ENCODE measurements around the gene BCL2. TPM values are rescaled to one million over a fixed set of nuclear protein-coding genes. Genes with fewer than 3 reads are reported as not detected.

The BCL2 gene
- total and polyA plus RNA-seq, 3 donors from 2014 or later: 6.3 to 20.8 (median 16.0) TPM

DNA sequence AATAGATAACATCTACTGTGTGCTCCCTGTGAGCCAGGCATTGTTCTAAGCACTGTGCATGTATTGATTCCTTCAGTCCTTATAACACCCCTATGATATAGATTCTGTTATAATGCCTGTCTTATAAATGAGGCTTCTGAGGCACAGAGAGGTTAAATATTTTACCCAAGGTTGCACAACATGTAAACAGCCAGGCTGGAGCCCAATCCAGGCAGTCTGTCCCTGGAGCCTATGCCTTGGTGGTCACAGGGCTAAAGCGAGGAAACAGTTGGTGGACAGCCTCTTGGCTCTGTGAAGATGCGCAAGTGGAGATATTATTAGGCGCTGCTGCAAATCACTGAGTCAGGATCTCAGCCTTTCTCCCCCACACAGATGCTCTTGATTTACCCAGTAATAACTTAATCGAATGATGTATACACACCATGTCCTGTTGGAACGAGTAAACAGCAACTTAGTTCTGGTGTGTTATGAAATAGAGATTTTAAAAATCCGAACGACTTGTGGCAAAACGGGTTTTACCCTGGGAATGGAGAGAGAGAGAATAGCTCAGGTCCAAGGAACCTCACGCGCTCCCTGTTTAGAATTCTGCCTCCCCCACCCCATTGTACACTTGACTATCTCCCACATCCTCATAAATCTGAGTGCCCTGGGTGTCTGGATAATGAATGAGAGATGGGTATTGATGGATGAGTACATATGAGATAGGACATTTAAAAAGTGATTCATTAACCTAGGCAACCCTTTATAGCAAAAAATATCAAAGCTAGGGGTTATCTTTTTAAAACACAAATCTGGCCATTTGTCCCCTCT, 231.9 kb downstream of the BCL2 start:
- H3K27me3 ChIP-seq: no peaks in the 10 kb centered on the region
- intact Hi-C loops (cut with DNase I; ENCODE audit: low total_unique reads): no loop called here
- WGBS, 2 donors: 70 to 73% methylated on average over 10 of the region's 10 CpGs
- TF ChIP-seq CTCF (IDR thresholded peaks at IDR 0.05): no peak
- no peak for TF ChIP-seq POLR2A (IDR thresholded peaks at IDR 0.05)
- H3K27ac ChIP-seq: no peak overlapping the region
- DNase-seq: no peak
- H3K4me3 ChIP-seq: no peak overlapping the region
- H3K4me1 ChIP-seq: no peaks in the 10 kb centered on the region
- no peaks in the 10 kb centered on the region for H3K9me3 ChIP-seq
- no peaks in the 10 kb centered on the region for H3K36me3 ChIP-seq (ENCODE audit: low read depth, missing control alignments)

DNA sequence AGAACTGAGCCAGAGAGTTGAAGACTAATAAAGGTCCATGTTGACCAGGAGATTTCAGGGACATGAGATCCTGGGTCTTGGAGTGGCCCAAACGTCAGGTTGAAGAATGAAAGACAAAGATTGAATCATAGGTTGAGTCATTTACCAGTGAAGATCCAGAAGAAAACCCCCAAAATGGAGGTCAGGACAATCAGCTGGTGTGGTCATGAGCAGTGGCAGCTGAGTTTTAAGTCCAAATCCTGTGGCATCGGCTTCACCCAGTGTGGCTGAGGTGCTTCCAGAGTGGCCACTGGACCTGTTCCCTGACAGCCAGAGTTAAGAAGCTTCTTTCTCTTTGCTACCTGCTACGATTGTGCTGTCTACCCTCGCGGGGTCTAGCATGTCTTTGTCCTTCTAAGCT, 234.0 kb downstream of the BCL2 start:
- no peaks in the 10 kb centered on the region for H3K4me1 ChIP-seq

GRCh38 chr18:63084219-63084618, 235.3 kb downstream of the BCL2 start:
- no peak for TF ChIP-seq CTCF (IDR thresholded peaks at IDR 0.05)
- no peak for TF ChIP-seq POLR2A (IDR thresholded peaks at IDR 0.05)
- Histone ChIP-seq H3K27ac (no peak overlapping the region), H3K4me1 (no peaks in the 10 kb centered on the region), H3K9me3 (no peaks in the 10 kb centered on the region), H3K36me3 (ENCODE audit: low read depth, missing control alignments) (no peaks in the 10 kb centered on the region), H3K27me3 (no peaks in the 10 kb centered on the region), H3K4me3 (no peak overlapping the region)
- 87 to 88% methylated on average over 7 of the region's 7 CpGs for WGBS, 2 donors
- intact Hi-C loops (cut with DNase I; ENCODE audit: low total_unique reads): no loop called here
- DNase-seq: no peak

More for the DNA sequence above, 234.0 kb downstream of the BCL2 start:
- H3K36me3 ChIP-seq (ENCODE audit: low read depth, missing control alignments): no peaks in the 10 kb centered on the region
- intact Hi-C loops (cut with DNase I; ENCODE audit: low total_unique reads): no loop called here
- no peaks in the 10 kb centered on the region for H3K9me3 ChIP-seq
- H3K27me3 ChIP-seq: no peaks in the 10 kb centered on the region
- H3K27ac ChIP-seq: no peak overlapping the region
- TF ChIP-seq CTCF (IDR thresholded peaks at IDR 0.05) (no peak), POLR2A (IDR thresholded peaks at IDR 0.05) (no peak)
- H3K4me3 ChIP-seq: no peak overlapping the region
- WGBS, 2 donors: 73 to 80% methylated on average over 5 of the region's 5 CpGs
- no peak for DNase-seq

DNA sequence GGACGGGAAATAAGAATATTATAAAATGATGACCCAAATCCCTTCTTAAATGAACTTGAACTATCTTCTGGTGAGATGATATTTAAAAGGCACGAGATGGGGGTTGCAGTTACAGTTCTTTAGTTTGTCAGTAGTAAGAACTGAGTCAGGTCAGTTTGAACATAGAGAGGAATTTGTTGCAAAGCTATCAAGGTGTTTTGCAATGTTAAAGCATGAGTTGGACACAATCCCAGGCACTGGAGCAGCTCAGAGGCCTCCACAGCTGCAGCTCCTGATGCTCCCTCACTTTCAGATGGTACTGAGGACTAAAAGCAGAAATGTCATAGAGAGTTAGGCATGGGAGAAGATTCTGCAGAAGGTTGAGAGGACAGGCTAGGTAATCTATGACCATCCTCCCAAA, 236.0 kb downstream of the BCL2 start:
- intact Hi-C loops (cut with DNase I; ENCODE audit: low total_unique reads): no loop called here
- Histone ChIP-seq H3K36me3 (ENCODE audit: low read depth, missing control alignments) (no peaks in the 10 kb centered on the region), H3K27ac (no peak overlapping the region), H3K4me1 (no peaks in the 10 kb centered on the region), H3K27me3 (no peaks in the 10 kb centered on the region), H3K9me3 (no peaks in the 10 kb centered on the region), H3K4me3 (no peak overlapping the region)
- TF ChIP-seq POLR2A (IDR thresholded peaks at IDR 0.05) (no peak), CTCF (IDR thresholded peaks at IDR 0.05) (no peak)
- 91 to 92% methylated on average over 2 of the region's 2 CpGs for WGBS, 2 donors
- DNase-seq: no peak

DNA sequence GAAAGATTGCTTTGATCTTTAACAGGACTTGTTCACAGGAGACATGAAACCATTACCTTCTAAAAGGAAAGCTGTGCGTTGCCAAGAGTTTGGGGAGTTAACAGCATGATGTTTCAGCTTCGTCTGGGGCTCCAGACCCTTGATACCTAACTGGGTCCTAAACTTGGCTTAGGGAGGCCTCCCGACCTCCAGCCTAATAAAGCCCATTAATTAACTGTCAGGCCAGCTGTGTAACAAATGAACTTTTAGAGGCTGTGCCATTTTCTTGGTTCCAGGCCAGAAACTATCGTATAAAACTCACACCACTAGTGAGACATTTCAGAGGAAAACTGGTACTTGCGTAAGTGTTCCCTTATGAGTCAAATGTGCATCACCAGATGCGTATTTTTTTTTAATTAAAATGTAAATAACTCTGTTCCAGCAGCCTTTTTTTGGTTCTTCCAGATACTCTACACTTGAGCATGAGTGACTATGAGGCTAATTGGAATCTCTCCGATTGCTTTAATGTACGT, 236.5 kb downstream of the BCL2 start:
- H3K4me3 ChIP-seq: no peak overlapping the region
- no peaks in the 10 kb centered on the region for H3K27me3 ChIP-seq
- no peaks in the 10 kb centered on the region for H3K36me3 ChIP-seq (ENCODE audit: low read depth, missing control alignments)
- no peak overlapping the region for H3K27ac ChIP-seq
- no peak for DNase-seq
- intact Hi-C loops (cut with DNase I; ENCODE audit: low total_unique reads): no loop called here
- no peaks in the 10 kb centered on the region for H3K9me3 ChIP-seq
- 85 to 86% methylated on average over 8 of the region's 8 CpGs for WGBS, 2 donors
- no peaks in the 10 kb centered on the region for H3K4me1 ChIP-seq
- TF ChIP-seq CTCF (IDR thresholded peaks at IDR 0.05) (no peak), POLR2A (IDR thresholded peaks at IDR 0.05) (no peak)
